Activated naive CD8-positive, alpha-beta T cell treated with anti-CD3 and anti-CD28 coated beads, Interleukin-2, amount 50 U/mL, for 24 hours (primary cell): ENCODE measurements around the gene MGAT4C.
"Not testable (repeated sequence)": the region's sequence is repeated elsewhere in the genome, so short reads cannot be mapped to it uniquely, and the experiment has no call there.

ENCODE experiments used
- ATAC-seq: fragments of 150-1000 bp; cut with Tn5 transposase; one replicate; pipeline ENCODE4 v1.10.0; 2021
- DNase-seq: peaks from one replicate; pipeline ENCODE4 v3.0.0; 2021
- H3K27ac Mint-ChIP-seq: one replicate; pipeline ENCODE4 v1.8.0; 2021; ENCODE audit warnings: mild to moderate bottlenecking, mixed read lengths
- H3K27me3 Mint-ChIP-seq: one replicate; pipeline ENCODE4 v1.8.0; 2021; ENCODE audit warnings: mixed read lengths
- H3K36me3 Mint-ChIP-seq: one replicate; pipeline ENCODE4 v1.8.0; 2021; ENCODE audit warnings: low read depth, mixed read lengths
- H3K4me1 Mint-ChIP-seq: one replicate; pipeline ENCODE4 v1.8.0; 2021; ENCODE audit warnings: mixed read lengths
- H3K4me3 Mint-ChIP-seq: one replicate; pipeline ENCODE4 v1.8.0; 2021; ENCODE audit warnings: mild to moderate bottlenecking, moderate library complexity, mixed read lengths
- H3K9me3 Mint-ChIP-seq: one replicate; pipeline ENCODE4 v1.8.0; 2021; ENCODE audit warnings: mixed read lengths

MGAT4C gene

GRCh38 chr12:86134561-86134960 lies 121.6 kb downstream of the MGAT4C start:
- H3K9me3 Mint-ChIP-seq, result peaks cover 4% of the 10 kb centered on the region
- no peaks in the 10 kb centered on the region for H3K36me3 Mint-ChIP-seq
- ATAC-seq (no peak), DNase-seq (no peak)
- no peaks in the 10 kb centered on the region for H3K27me3 Mint-ChIP-seq
- no peak overlapping the region for H3K27ac Mint-ChIP-seq
- no peak overlapping the region for H3K4me3 Mint-ChIP-seq
- no peaks in the 10 kb centered on the region for H3K4me1 Mint-ChIP-seq

GRCh38 chr12:86126900-86127299 lies 129.3 kb downstream of the MGAT4C start:
- H3K9me3 Mint-ChIP-seq, H3K27me3 Mint-ChIP-seq: not testable (repeated sequence)

GRCh38 chr12:86122846-86123468 lies 133.2 kb downstream of the MGAT4C start:
- no peaks in the 10 kb centered on the region for H3K27me3 Mint-ChIP-seq
- H3K27ac Mint-ChIP-seq, result no peak overlapping the region
- ATAC-seq (no peak), DNase-seq (no peak)
- no peaks in the 10 kb centered on the region for H3K4me1 Mint-ChIP-seq
- H3K4me3 Mint-ChIP-seq, result no peak overlapping the region
- H3K36me3 Mint-ChIP-seq, result no peaks in the 10 kb centered on the region
- H3K9me3 Mint-ChIP-seq, result no peaks in the 10 kb centered on the region

More at GRCh38 chr12:86126900-86127299, 129.3 kb downstream of the MGAT4C start:
- not testable (repeated sequence) for DNase-seq, H3K4me3 Mint-ChIP-seq, ATAC-seq, H3K4me1 Mint-ChIP-seq, H3K36me3 Mint-ChIP-seq, H3K27ac Mint-ChIP-seq

GRCh38 chr12:86118161-86118560 lies 138.0 kb downstream of the MGAT4C start:
- H3K27me3 Mint-ChIP-seq, result no peaks in the 10 kb centered on the region
- no peak for ATAC-seq
- H3K9me3 Mint-ChIP-seq, result peaks cover 4% of the 10 kb centered on the region
- no peaks in the 10 kb centered on the region for H3K4me1 Mint-ChIP-seq
- no peaks in the 10 kb centered on the region for H3K36me3 Mint-ChIP-seq
- H3K27ac Mint-ChIP-seq, result no peak overlapping the region
- H3K4me3 Mint-ChIP-seq, result no peak overlapping the region
- DNase-seq, result no peak

- Mint-ChIP-seq H3K27me3 (no peaks in the 10 kb centered on the region), H3K36me3 (no peaks in the 10 kb centered on the region), H3K4me3 (no peak overlapping the region), H3K9me3 (peaks cover 4% of the 10 kb centered on the region), H3K27ac (no peak overlapping the region), H3K4me1 (no peaks in the 10 kb centered on the region)
- ATAC-seq, result no peak
- DNase-seq, result no peak
Measured at GRCh38 chr12:86117711-86118110, 138.5 kb downstream of the MGAT4C start.

GRCh38 chr12:86104087-86104486 lies 152.1 kb downstream of the MGAT4C start:
- no peaks in the 10 kb centered on the region for H3K27me3 Mint-ChIP-seq
- DNase-seq (no peak), ATAC-seq (no peak)
- no peaks in the 10 kb centered on the region for H3K4me1 Mint-ChIP-seq
- H3K27ac Mint-ChIP-seq, result no peak overlapping the region
- no peak overlapping the region for H3K4me3 Mint-ChIP-seq
- H3K36me3 Mint-ChIP-seq, result no peaks in the 10 kb centered on the region
- H3K9me3 Mint-ChIP-seq, result no peaks in the 10 kb centered on the region

GRCh38 chr12:86097161-86097560 lies 159.0 kb downstream of the MGAT4C start:
- Mint-ChIP-seq H3K27me3 (no peaks in the 10 kb centered on the region), H3K36me3 (no peaks in the 10 kb centered on the region), H3K9me3 (peaks cover 4% of the 10 kb centered on the region), H3K4me1 (no peaks in the 10 kb centered on the region), H3K4me3 (no peak overlapping the region), H3K27ac (no peak overlapping the region)
- DNase-seq (no peak), ATAC-seq (no peak)

- ATAC-seq, result no peak
- H3K4me1 Mint-ChIP-seq, result no peaks in the 10 kb centered on the region
- no peak overlapping the region for H3K27ac Mint-ChIP-seq
- no peak overlapping the region for H3K4me3 Mint-ChIP-seq
- no peak for DNase-seq
- H3K36me3 Mint-ChIP-seq, result no peaks in the 10 kb centered on the region
- no peaks in the 10 kb centered on the region for H3K27me3 Mint-ChIP-seq
- H3K9me3 Mint-ChIP-seq, result peaks cover 4% of the 10 kb centered on the region
Measured at GRCh38 chr12:86091681-86092080, 164.5 kb downstream of the MGAT4C start.

GRCh38 chr12:86081843-86082242 lies 174.3 kb downstream of the MGAT4C start:
- Mint-ChIP-seq H3K36me3 (no peaks in the 10 kb centered on the region), H3K27me3 (no peaks in the 10 kb centered on the region)

GRCh38 chr12:86059052-86059451 lies 197.1 kb downstream of the MGAT4C start:
- H3K9me3 Mint-ChIP-seq, result peaks cover 12% of the 10 kb centered on the region
- H3K4me3 Mint-ChIP-seq, H3K27me3 Mint-ChIP-seq, H3K4me1 Mint-ChIP-seq, H3K27ac Mint-ChIP-seq, ATAC-seq, DNase-seq, H3K36me3 Mint-ChIP-seq: not testable (repeated sequence)

More at GRCh38 chr12:86081843-86082242, 174.3 kb downstream of the MGAT4C start:
- Mint-ChIP-seq H3K4me3 (no peak overlapping the region), H3K27ac (no peak overlapping the region), H3K4me1 (no peaks in the 10 kb centered on the region), H3K9me3 (no peaks in the 10 kb centered on the region)
- ATAC-seq, result no peak
- DNase-seq, result no peak

GRCh38 chr12:86057092-86057845 lies 198.9 kb downstream of the MGAT4C start:
- no peak overlapping the region for H3K4me3 Mint-ChIP-seq
- H3K9me3 Mint-ChIP-seq, result peaks cover 8% of the 10 kb centered on the region
- DNase-seq, result no peak
- ATAC-seq, result no peak
- no peaks in the 10 kb centered on the region for H3K36me3 Mint-ChIP-seq
- no peak overlapping the region for H3K27ac Mint-ChIP-seq
- H3K27me3 Mint-ChIP-seq, result no peaks in the 10 kb centered on the region
- no peaks in the 10 kb centered on the region for H3K4me1 Mint-ChIP-seq

GRCh38 chr12:86052921-86053320 lies 203.3 kb downstream of the MGAT4C start:
- no peak for DNase-seq
- Mint-ChIP-seq H3K36me3 (no peaks in the 10 kb centered on the region), H3K4me1 (no peaks in the 10 kb centered on the region), H3K27ac (no peak overlapping the region), H3K9me3 (peaks cover 12% of the 10 kb centered on the region), H3K4me3 (no peak overlapping the region), H3K27me3 (no peaks in the 10 kb centered on the region)
- ATAC-seq, result no peak

- DNase-seq (no peak), ATAC-seq (no peak)
- Mint-ChIP-seq H3K27ac (no peak overlapping the region), H3K9me3 (peaks cover 8% of the 10 kb centered on the region), H3K4me3 (no peak overlapping the region), H3K36me3 (no peaks in the 10 kb centered on the region), H3K27me3 (no peaks in the 10 kb centered on the region), H3K4me1 (no peaks in the 10 kb centered on the region)
Measured at GRCh38 chr12:86050010-86050409, 206.2 kb downstream of the MGAT4C start.

- Mint-ChIP-seq H3K4me3 (no peak overlapping the region), H3K4me1 (no peaks in the 10 kb centered on the region), H3K27me3 (no peaks in the 10 kb centered on the region), H3K27ac (no peak overlapping the region), H3K36me3 (no peaks in the 10 kb centered on the region), H3K9me3 (peaks cover 23% of the 10 kb centered on the region)
- no peak for DNase-seq
- no peak for ATAC-seq
Measured at GRCh38 chr12:86044396-86044795, 211.8 kb downstream of the MGAT4C start.

- DNase-seq, result no peak
- H3K4me3 Mint-ChIP-seq, result no peak overlapping the region
- H3K9me3 Mint-ChIP-seq, result peaks cover 36% of the 10 kb centered on the region
- no peak for ATAC-seq
- H3K36me3 Mint-ChIP-seq, result no peaks in the 10 kb centered on the region
- H3K27me3 Mint-ChIP-seq, result no peaks in the 10 kb centered on the region
- H3K4me1 Mint-ChIP-seq, result no peaks in the 10 kb centered on the region
- no peak overlapping the region for H3K27ac Mint-ChIP-seq
Measured at GRCh38 chr12:86042062-86042461, 214.1 kb downstream of the MGAT4C start.
